Osteoblast (primary cell): ENCODE measurements around the gene CYSRT1. TPM values are rescaled to one million over a fixed set of nuclear protein-coding genes. Genes with fewer than 3 reads are reported as not detected.

ENCODE experiments used
- DNase-seq: peaks from one replicate; pipeline ENCODE4 v3.0.0; 2011; ENCODE audit warnings: low spot score, mixed read lengths; ENCODE audit not compliant: insufficient read length; ENCODE audit errors: missing footprints
- H2AFZ ChIP-seq: 2 replicates; pipeline ENCODE4 v1.6.0; 2011; ENCODE audit warnings: mild to moderate bottlenecking, low read length
- H3K27ac ChIP-seq: 2 replicates; pipeline ENCODE4 v1.5.1; 2011; ENCODE audit warnings: mild to moderate bottlenecking, low read depth, low read length, moderate library complexity
- H3K27me3 ChIP-seq: 2 replicates; pipeline ENCODE4 v1.6.0; 2012; ENCODE audit warnings: mild to moderate bottlenecking, control low read depth, inconsistent platforms, low read length, moderate library complexity; ENCODE audit not compliant: insufficient read depth
- H3K36me3 ChIP-seq: 2 replicates; pipeline ENCODE4 v1.5.1; 2011; ENCODE audit warnings: mild to moderate bottlenecking, low read length, control low read depth, moderate library complexity; ENCODE audit not compliant: insufficient read depth
- H3K4me1 ChIP-seq: 2 replicates; pipeline ENCODE4 v1.5.1; 2011; ENCODE audit warnings: mild to moderate bottlenecking, low read length, control low read depth, moderate library complexity; ENCODE audit not compliant: insufficient read depth
- H3K4me2 ChIP-seq: 2 replicates; pipeline ENCODE4 v1.6.0; 2011; ENCODE audit warnings: mild to moderate bottlenecking, low read length; ENCODE audit not compliant: insufficient read depth
- H3K4me3 ChIP-seq: fragments of 200-600 bp; sonication (generic); 3 replicates; pipeline ENCODE4 v1.5.1; 2012; ENCODE audit warnings: mild to moderate bottlenecking, low read length, inconsistent platforms; ENCODE audit not compliant: insufficient read depth
- H3K79me2 ChIP-seq: 2 replicates; pipeline ENCODE4 v1.6.0; 2012; ENCODE audit warnings: mild to moderate bottlenecking, low read length, control low read depth, inconsistent platforms; ENCODE audit not compliant: insufficient read depth
- H3K9me3 ChIP-seq: 2 replicates; pipeline ENCODE4 v1.5.1; 2011; ENCODE audit warnings: low read depth, low read length, control low read depth
- H4K20me1 ChIP-seq: 2 replicates; pipeline ENCODE4 v1.6.0; 2012; ENCODE audit warnings: mild to moderate bottlenecking, low read length, control low read depth; ENCODE audit not compliant: insufficient read depth
- CTCF ChIP-seq: IDR thresholded peaks from 2 replicates; pipeline ENCODE4 v1.5.1; 2011; ENCODE audit warnings: mild to moderate bottlenecking, low read depth, low read length, moderate library complexity; ENCODE audit errors: extremely low read depth
- total RNA-seq: library from RNA; depleted of rRNA; stranded (reverse); fragments of >200 nt; gene quantifications from 2 replicates; pipeline ENCODE4 v1.2.3, GENCODE V29; 2012

The CYSRT1 gene
- total RNA-seq, 1 donor, result 1.1 TPM

GRCh38 chr9:137213160-137214060, 11.6 kb upstream of the CYSRT1 start:
- no peaks in the 10 kb centered on the region for H4K20me1 ChIP-seq
- no peak overlapping the region for H3K4me3 ChIP-seq
- H2AFZ ChIP-seq, result no peak overlapping the region
- H3K9me3 ChIP-seq, result no peaks in the 10 kb centered on the region
- no peaks in the 10 kb centered on the region for H3K27me3 ChIP-seq
- no peak for DNase-seq
- H3K4me2 ChIP-seq, result no peak overlapping the region
- peaks cover 6% of the 10 kb centered on the region for H3K4me1 ChIP-seq
- H3K79me2 ChIP-seq, result no peaks in the 10 kb centered on the region
- TF ChIP-seq CTCF, result peak; percentile 7
- H3K27ac ChIP-seq, result no peak overlapping the region
- peaks cover 2% of the 10 kb centered on the region for H3K36me3 ChIP-seq

- H3K9me3 ChIP-seq, result no peaks in the 10 kb centered on the region
- H2AFZ ChIP-seq, result no peak overlapping the region
- no peaks in the 10 kb centered on the region for H3K36me3 ChIP-seq
- no peak overlapping the region for H3K27ac ChIP-seq
- H3K4me2 ChIP-seq, result no peak overlapping the region
- DNase-seq, result no peak
- H4K20me1 ChIP-seq, result no peaks in the 10 kb centered on the region
- H3K4me3 ChIP-seq, result no peak overlapping the region
- H3K4me1 ChIP-seq, result peaks cover 15% of the 10 kb centered on the region
- H3K79me2 ChIP-seq, result no peaks in the 10 kb centered on the region
- H3K27me3 ChIP-seq, result no peaks in the 10 kb centered on the region
- TF ChIP-seq CTCF, result no peak
Observed at GRCh38 chr9:137214620-137215019, 10.4 kb upstream of the CYSRT1 start.

DNA sequence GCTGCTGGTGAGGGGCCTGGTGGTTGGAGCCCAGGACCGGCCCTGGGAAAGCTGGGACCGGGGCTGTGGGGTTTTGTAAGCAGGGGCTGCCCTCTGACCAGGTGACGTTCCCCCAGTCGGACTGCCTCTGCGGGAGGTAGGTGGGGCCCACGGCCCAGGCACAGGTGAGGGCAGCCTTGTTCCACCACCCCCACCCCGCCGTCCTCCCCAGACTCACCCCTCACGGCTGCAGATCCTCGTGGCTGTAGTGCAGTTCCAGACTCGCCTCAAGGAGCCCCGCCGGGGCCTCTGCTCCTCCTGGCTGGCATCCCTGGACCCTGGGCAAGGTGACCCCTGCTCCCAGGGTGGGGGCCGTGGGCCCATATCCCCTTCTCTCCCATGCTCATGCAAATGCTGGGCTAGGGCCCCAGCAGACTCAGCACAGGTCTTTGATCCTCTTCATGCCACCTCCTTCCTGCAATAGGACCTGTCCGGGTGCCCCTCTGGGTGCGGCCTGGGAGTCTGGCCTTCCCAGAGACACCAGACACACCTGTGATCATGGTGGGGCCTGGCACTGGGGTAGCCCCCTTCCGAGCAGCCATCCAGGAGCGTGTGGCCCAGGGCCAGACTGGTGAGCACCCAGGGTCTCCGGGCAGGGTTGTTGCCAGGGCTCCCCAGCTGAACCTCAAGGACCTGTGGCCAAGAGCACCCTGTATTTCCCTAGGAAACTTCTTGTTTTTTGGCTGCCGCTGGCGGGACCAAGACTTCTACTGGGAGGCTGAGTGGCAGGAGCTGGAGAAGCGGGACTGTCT, 9.6 kb upstream of the CYSRT1 start:
- no peak overlapping the region for H3K4me3 ChIP-seq
- H2AFZ ChIP-seq, result no peak overlapping the region
- no peak overlapping the region for H3K4me2 ChIP-seq
- no peak overlapping the region for H3K27ac ChIP-seq
- DNase-seq, result no peak
- no peaks in the 10 kb centered on the region for H3K9me3 ChIP-seq
- no peak for TF ChIP-seq CTCF
- H3K79me2 ChIP-seq, result no peaks in the 10 kb centered on the region
- no peaks in the 10 kb centered on the region for H4K20me1 ChIP-seq
- H3K4me1 ChIP-seq, result peaks cover 15% of the 10 kb centered on the region
- no peaks in the 10 kb centered on the region for H3K36me3 ChIP-seq
- H3K27me3 ChIP-seq, result no peaks in the 10 kb centered on the region
